CD4-positive, alpha-beta T cell treated with Interleukin-15 for 4 hours (primary cell): ENCODE data around the gene CDKN2AIP.

ENCODE experiments used
- DNase-seq: peaks from one replicate; pipeline ENCODE4 v3.0.0-alpha.2; 2020; ENCODE audit warnings: low spot score

Gene CDKN2AIP

DNA sequence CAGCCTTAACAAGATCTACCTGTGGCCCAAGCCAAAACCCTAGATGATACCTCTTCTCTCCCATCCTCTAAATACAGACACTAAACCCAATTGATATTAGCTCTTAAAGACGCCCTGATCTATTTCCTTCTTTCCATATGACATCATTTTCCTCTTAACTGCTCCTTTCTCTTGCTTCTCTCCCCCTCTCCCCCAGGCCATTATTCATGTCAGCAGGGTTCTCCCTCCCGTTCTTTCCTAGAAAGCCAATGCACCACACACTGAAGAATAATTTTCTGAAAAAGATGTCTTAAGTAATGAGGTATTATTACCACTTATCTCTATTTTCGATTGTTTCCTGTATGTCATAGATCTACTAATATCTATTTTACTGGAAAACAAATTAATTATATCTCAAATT is 50.7 kb downstream of the CDKN2AIP start:
- no peak for DNase-seq
